Kidney (tissue), 14 donors: ENCODE measurements around the gene ATG4A. TPM values are rescaled to one million over a fixed set of nuclear protein-coding genes. Genes with fewer than 3 reads are reported as not detected.

Source experiments
- DNase-seq, 5 donors: peaks; one replicate each; pipeline ENCODE4 v3.0.0-alpha.2; 2013 to 2020
- FAIRE-seq: peaks from 2 replicates; lab custom pipeline; 2012; peaks lifted over from hg19 to GRCh38; lab: Jason Lieb, UNC
- H3K27ac ChIP-seq, 2 donors: one replicate each; pipeline ENCODE4 v1.7.0; 2013; ENCODE audit warnings: low read depth in 2 of 2, low read length in 2 of 2, inconsistent platforms in 1 of 2
- H3K27me3 ChIP-seq: one replicate; pipeline ENCODE4 v1.7.1; 2013; ENCODE audit warnings: low read length, inconsistent platforms; ENCODE audit not compliant: control insufficient read depth, insufficient read depth
- H3K36me3 ChIP-seq, 3 donors: one replicate each; pipeline versions ENCODE4 v1.7.0 to v1.7.1; 2013; ENCODE audit warnings: low read length in 3 of 3, control low read depth in 1 of 3, inconsistent platforms in 1 of 3; ENCODE audit not compliant: insufficient read depth in 3 of 3, control insufficient read depth in 2 of 3
- H3K4me1 ChIP-seq, 3 donors: one replicate each; pipeline versions ENCODE4 v1.7.0 to v1.7.1; 2013; ENCODE audit warnings: low read length in 3 of 3, inconsistent platforms in 1 of 3, low read depth in 1 of 3; ENCODE audit not compliant: control insufficient read depth in 2 of 3, insufficient read depth in 2 of 3
- H3K4me3 ChIP-seq, 3 donors: one replicate each; pipeline versions ENCODE4 v1.7.0 to v1.8.1; 2013; ENCODE audit warnings: low read length in 3 of 3, control low read depth in 1 of 3, inconsistent platforms in 1 of 3
- H3K9ac ChIP-seq, 3 donors: one replicate each; pipeline versions ENCODE4 v1.7.0 to v1.7.1; 2013; ENCODE audit warnings: low read length in 3 of 3, control low read depth in 1 of 3, inconsistent platforms in 1 of 3
- H3K9me3 ChIP-seq, 3 donors: one replicate each; pipeline versions ENCODE4 v1.7.0 to v1.7.1; 2013; ENCODE audit warnings: low read length in 3 of 3, control low read depth in 1 of 3, inconsistent platforms in 1 of 3; ENCODE audit not compliant: control insufficient read depth in 2 of 3, insufficient read depth in 1 of 3
- CTCF ChIP-seq: IDR thresholded peaks from 3 replicates; pipeline ENCODE4 v1.5.1; 2012; ENCODE audit warnings: mild to moderate bottlenecking, moderate library complexity, borderline replicate concordance; ENCODE audit not compliant: insufficient read depth; ENCODE audit errors: extremely low read depth
- intact Hi-C: fragments of 100-400 bp; cut with DNase I; formaldehyde crosslinking; loops from one replicate; pipeline ENCODE4 v1.11.1; 2022
- polyA plus RNA-seq: library from polyadenylated mRNA; stranded (reverse); fragments of 350-450 nt; fragmentation: Illumina TruSeq; extraction: RNeasy Lipid Tissue Mini Kit (QIAGEN cat#74804); gene quantifications from one replicate; pipeline ENCODE4 v1.2.3, GENCODE V29; 2014; ENCODE audit warnings: low read depth, low replicate concordance; ENCODE audit not compliant: insufficient read depth
- total RNA-seq: library from RNA; stranded (reverse); fragmentation: NEBNext Ultra II Directional; extraction: Animal tissue kit (Norgen Biotek cat#: 25700); gene quantifications from one replicate; pipeline ENCODE4 v1.2.1, GENCODE V29; 2021
- donor health status: control.
- donor health status: control.
- donor health status: control.
- donor health status: control.
- donor health status: control.
- donor health status: DM: yes; HTN: yes; CAD: no.
- donor health status: Normal renal cell carcinoma (clear cell type).

ATG4A gene
- total and polyA plus RNA-seq, 2 donors from 2014 or later = 14.7 to 17.1 TPM

GRCh38 chrX:108053218-108053617 is 38.4 kb upstream of the ATG4A start:
- no peak for TF ChIP-seq CTCF
- Histone ChIP-seq H3K9ac (no peak overlapping the region), H3K27ac (no peak overlapping the region), H3K4me3 (no peak overlapping the region), H3K36me3 (no peaks in the 10 kb centered on the region), H3K27me3 (peaks cover 8% of the 10 kb centered on the region), H3K9me3 (no peaks in the 10 kb centered on the region), H3K4me1 (no peaks in the 10 kb centered on the region)
- FAIRE-seq = no peak
- DNase-seq = no peak
- intact Hi-C loops = no loop called here

- intact Hi-C loops = no loop called here
- TF ChIP-seq CTCF = no peak
- Histone ChIP-seq H3K27me3 (peaks cover 6% of the 10 kb centered on the region), H3K4me1 (no peaks in the 10 kb centered on the region), H3K27ac (no peak overlapping the region), H3K9ac (no peak overlapping the region), H3K9me3 (no peaks in the 10 kb centered on the region), H3K36me3 (no peaks in the 10 kb centered on the region), H3K4me3 (no peak overlapping the region)
- FAIRE-seq = peak; percentile 23
- DNase-seq = no peak
Observed at GRCh38 chrX:108055546-108055945, 36.0 kb upstream of the ATG4A start.

- H3K4me3 ChIP-seq = no peak overlapping the region
- H3K9me3 ChIP-seq = no peaks in the 10 kb centered on the region
- FAIRE-seq = no peak
- no peak for DNase-seq
- no peak overlapping the region for H3K27ac ChIP-seq
- H3K36me3 ChIP-seq = no peaks in the 10 kb centered on the region
- no peaks in the 10 kb centered on the region for H3K4me1 ChIP-seq
- H3K27me3 ChIP-seq = peaks cover 5% of the 10 kb centered on the region
- no peak for TF ChIP-seq CTCF
- no peak overlapping the region for H3K9ac ChIP-seq
- intact Hi-C loops = no loop called here
Observed at GRCh38 chrX:108059801-108060200, 31.8 kb upstream of the ATG4A start.

GRCh38 chrX:108064001-108064400 is 27.6 kb upstream of the ATG4A start:
- Histone ChIP-seq H3K27ac (no peak overlapping the region), H3K4me3 (no peak overlapping the region), H3K27me3 (peaks cover 8% of the 10 kb centered on the region), H3K4me1 (no peaks in the 10 kb centered on the region), H3K36me3 (no peaks in the 10 kb centered on the region), H3K9me3 (no peaks in the 10 kb centered on the region), H3K9ac (no peak overlapping the region)
- DNase-seq (no peak), FAIRE-seq (no peak)
- no peak for TF ChIP-seq CTCF
- intact Hi-C loops = no loop called here
